Measurements from ENCODE around the gene VCL.

- no peak for TF ChIP-seq CTCF (IDR thresholded peaks at IDR 0.05; ENCODE audit: insufficient read depth, low read length, poor library complexity, severe bottlenecking)
- TF ChIP-seq EZH2phosphoT487 (conservative IDR thresholded peaks at IDR 0.05; ENCODE audit: low read length) = no peak
Measured at GRCh38 chr10:73998623-73998928, 660 bp downstream of the VCL start.
